ENCODE measurements around the gene NOS1. TPM values are rescaled to one million over a fixed set of nuclear protein-coding genes. Genes with fewer than 3 reads are reported as not detected.

The NOS1 gene
- total RNA-seq, 1 experiment from 2014 or later = 25.2 TPM

- Histone ChIP-seq H3K4me1 (ENCODE audit: insufficient read depth, low read length, poor library complexity, severe bottlenecking) (peaks cover 15% of the 10 kb centered on the region), H3K27ac (ENCODE audit: low read depth, low read length, poor library complexity, severe bottlenecking) (no peak overlapping the region), H3K27me3 (replicated peaks; ENCODE audit: insufficient read depth, low read depth, low read length, poor library complexity) (no peaks in the 10 kb centered on the region), H3K36me3 (ENCODE audit: insufficient read depth, low read length, poor library complexity, severe bottlenecking) (peaks cover 3% of the 10 kb centered on the region), H3K4me3 (ENCODE audit: low read depth, low read length, poor library complexity, severe bottlenecking) (no peak overlapping the region), H3K9me3 (ENCODE audit: low read depth, low read length, poor library complexity, severe bottlenecking) (no peaks in the 10 kb centered on the region)
- CTCF ChIA-PET = no interaction called here
- intact Hi-C loops (cut with micrococcal nuclease; ENCODE audit: unreplicated experiment) = no loop called here
- POLR2A ChIA-PET (ENCODE audit: low non-redundant PET) = no interaction called here
- no TSS peak for BruUV-seq (replicated peaks)
- TF ChIP-seq CTCF (conservative IDR thresholded peaks at IDR 0.05; ENCODE audit: low read depth, low read length) (no peak), EZH2 (IDR thresholded peaks at IDR 0.05; ENCODE audit: borderline replicate concordance, low read depth, low read length, poor library complexity, severe bottlenecking) (no peak)
- DNase-seq (ENCODE audit: low spot score) = no peak
These were observed 11.3 kb downstream of the NOS1 start for GRCh38 chr12:117350140-117350539.

GRCh38 chr12:117347588-117347987 lies 13.8 kb downstream of the NOS1 start:
- Histone ChIP-seq H3K4me3 (ENCODE audit: low read depth, low read length, poor library complexity, severe bottlenecking) (no peak overlapping the region), H3K9me3 (ENCODE audit: low read depth, low read length, poor library complexity, severe bottlenecking) (no peaks in the 10 kb centered on the region), H3K27me3 (replicated peaks; ENCODE audit: insufficient read depth, low read depth, low read length, poor library complexity) (no peaks in the 10 kb centered on the region), H3K4me1 (ENCODE audit: insufficient read depth, low read length, poor library complexity, severe bottlenecking) (peaks cover 22% of the 10 kb centered on the region), H3K36me3 (ENCODE audit: insufficient read depth, low read length, poor library complexity, severe bottlenecking) (peaks cover 3% of the 10 kb centered on the region), H3K27ac (ENCODE audit: low read depth, low read length, poor library complexity, severe bottlenecking) (no peak overlapping the region)
- no peak for TF ChIP-seq CTCF (conservative IDR thresholded peaks at IDR 0.05; ENCODE audit: low read depth, low read length)
- no peak for TF ChIP-seq EZH2 (IDR thresholded peaks at IDR 0.05; ENCODE audit: borderline replicate concordance, low read depth, low read length, poor library complexity, severe bottlenecking)
- no peak for DNase-seq (ENCODE audit: low spot score)
- POLR2A ChIA-PET (ENCODE audit: low non-redundant PET) = no interaction called here
- intact Hi-C loops (cut with micrococcal nuclease; ENCODE audit: unreplicated experiment) = no loop called here
- no TSS peak for BruUV-seq (replicated peaks)
- CTCF ChIA-PET = no interaction called here

GRCh38 chr12:117344716-117345115 lies 16.7 kb downstream of the NOS1 start:
- POLR2A ChIA-PET (ENCODE audit: low non-redundant PET) = no interaction called here
- H3K4me3 ChIP-seq (ENCODE audit: low read depth, low read length, poor library complexity, severe bottlenecking) = no peak overlapping the region
- no TSS peak for BruUV-seq (replicated peaks)
- TF ChIP-seq CTCF (conservative IDR thresholded peaks at IDR 0.05; ENCODE audit: low read depth, low read length) = no peak
- TF ChIP-seq EZH2 (IDR thresholded peaks at IDR 0.05; ENCODE audit: borderline replicate concordance, low read depth, low read length, poor library complexity, severe bottlenecking) = no peak
- H3K9me3 ChIP-seq (ENCODE audit: low read depth, low read length, poor library complexity, severe bottlenecking) = no peaks in the 10 kb centered on the region
- peaks cover 3% of the 10 kb centered on the region for H3K36me3 ChIP-seq (ENCODE audit: insufficient read depth, low read length, poor library complexity, severe bottlenecking)
- DNase-seq (ENCODE audit: low spot score) = no peak
- H3K27ac ChIP-seq (ENCODE audit: low read depth, low read length, poor library complexity, severe bottlenecking) = peak overlapping the region; percentile 71
- CTCF ChIA-PET = no interaction called here
- intact Hi-C loops (cut with micrococcal nuclease; ENCODE audit: unreplicated experiment) = loop anchor here (5.0 kb wide), 1 partner anchor 72 kb away; no protein-coding TSS in a partner anchor
- no peaks in the 10 kb centered on the region for H3K27me3 ChIP-seq (replicated peaks; ENCODE audit: insufficient read depth, low read depth, low read length, poor library complexity)
- peaks cover 35% of the 10 kb centered on the region for H3K4me1 ChIP-seq (ENCODE audit: insufficient read depth, low read length, poor library complexity, severe bottlenecking)

Measured in A673 (cell line).